WTC11 (cell line): ENCODE data around the gene PLXND1.

Source experiments
- JUN ChIP-seq: sonication (generic); formaldehyde crosslinking; IDR thresholded peaks from 2 replicates; pipeline ENCODE4 v1.8.0; 2023; ENCODE audit warnings: mild to moderate bottlenecking, missing genetic modification reagents
- TP53 ChIP-seq: sonication (generic); formaldehyde crosslinking; IDR thresholded peaks from 2 replicates; pipeline ENCODE4 v1.8.1; 2023; ENCODE audit warnings: mild to moderate bottlenecking, missing genetic modification reagents
- TF ChIP-seq, protein P1 (sequence below): fragments of 200-600 bp; IDR thresholded peaks from 2 replicates; pipeline ENCODE4 v1.8.0; 2022; ENCODE audit warnings: antibody characterized with exemption
- TF ChIP-seq, protein P2 (sequence below): sonication (generic); formaldehyde crosslinking; conservative IDR thresholded peaks from 2 replicates; pipeline ENCODE4 v1.8.1; 2023; ENCODE audit warnings: mild to moderate bottlenecking, low read depth, missing genetic modification reagents, moderate library complexity
- TF ChIP-seq, protein P3 (sequence below): sonication (generic); formaldehyde crosslinking; IDR thresholded peaks from 2 replicates; pipeline ENCODE4 v1.8.1; 2023; ENCODE audit warnings: mild to moderate bottlenecking, missing genetic modification reagents, moderate library complexity

DNA sequence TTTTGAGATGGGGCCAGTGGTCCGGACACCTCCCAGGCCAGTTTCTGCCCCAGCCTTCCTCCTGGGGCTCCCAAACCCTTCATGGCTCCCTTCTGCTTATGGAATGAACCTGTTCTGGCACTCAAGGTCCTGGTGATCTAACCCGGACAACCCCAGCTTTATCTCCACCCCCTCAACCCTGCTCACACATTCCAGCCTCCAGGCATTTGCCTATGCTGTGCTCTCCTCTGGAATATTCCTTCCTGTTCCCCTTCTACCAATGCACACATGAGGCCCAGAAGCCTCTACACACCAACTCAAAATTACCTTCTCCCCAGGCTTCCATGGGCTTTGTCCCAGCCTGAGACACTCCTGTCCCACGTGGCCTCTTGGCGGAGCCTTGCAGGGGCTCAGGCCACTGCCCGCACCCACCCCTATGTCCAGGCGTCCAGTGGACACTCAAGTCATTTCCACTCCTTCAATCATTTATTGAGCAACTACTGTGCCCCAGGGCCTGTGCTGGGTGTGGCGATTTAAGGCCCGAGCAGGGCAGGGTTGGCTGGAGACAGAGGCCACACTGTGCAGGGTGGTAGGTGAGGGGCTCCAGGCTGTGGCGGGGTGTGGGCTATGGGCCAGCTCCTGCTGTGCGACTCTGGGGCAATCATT lies 18.8 kb downstream of the PLXND1 start:
- TF ChIP-seq JUN (CRISPR knock-in tag) (no peak), TP53 (CRISPR knock-in tag) (no peak)
- TF ChIP-seq, protein P1, sequence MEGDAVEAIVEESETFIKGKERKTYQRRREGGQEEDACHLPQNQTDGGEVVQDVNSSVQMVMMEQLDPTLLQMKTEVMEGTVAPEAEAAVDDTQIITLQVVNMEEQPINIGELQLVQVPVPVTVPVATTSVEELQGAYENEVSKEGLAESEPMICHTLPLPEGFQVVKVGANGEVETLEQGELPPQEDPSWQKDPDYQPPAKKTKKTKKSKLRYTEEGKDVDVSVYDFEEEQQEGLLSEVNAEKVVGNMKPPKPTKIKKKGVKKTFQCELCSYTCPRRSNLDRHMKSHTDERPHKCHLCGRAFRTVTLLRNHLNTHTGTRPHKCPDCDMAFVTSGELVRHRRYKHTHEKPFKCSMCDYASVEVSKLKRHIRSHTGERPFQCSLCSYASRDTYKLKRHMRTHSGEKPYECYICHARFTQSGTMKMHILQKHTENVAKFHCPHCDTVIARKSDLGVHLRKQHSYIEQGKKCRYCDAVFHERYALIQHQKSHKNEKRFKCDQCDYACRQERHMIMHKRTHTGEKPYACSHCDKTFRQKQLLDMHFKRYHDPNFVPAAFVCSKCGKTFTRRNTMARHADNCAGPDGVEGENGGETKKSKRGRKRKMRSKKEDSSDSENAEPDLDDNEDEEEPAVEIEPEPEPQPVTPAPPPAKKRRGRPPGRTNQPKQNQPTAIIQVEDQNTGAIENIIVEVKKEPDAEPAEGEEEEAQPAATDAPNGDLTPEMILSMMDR = no peak
- TF ChIP-seq, protein P2, sequence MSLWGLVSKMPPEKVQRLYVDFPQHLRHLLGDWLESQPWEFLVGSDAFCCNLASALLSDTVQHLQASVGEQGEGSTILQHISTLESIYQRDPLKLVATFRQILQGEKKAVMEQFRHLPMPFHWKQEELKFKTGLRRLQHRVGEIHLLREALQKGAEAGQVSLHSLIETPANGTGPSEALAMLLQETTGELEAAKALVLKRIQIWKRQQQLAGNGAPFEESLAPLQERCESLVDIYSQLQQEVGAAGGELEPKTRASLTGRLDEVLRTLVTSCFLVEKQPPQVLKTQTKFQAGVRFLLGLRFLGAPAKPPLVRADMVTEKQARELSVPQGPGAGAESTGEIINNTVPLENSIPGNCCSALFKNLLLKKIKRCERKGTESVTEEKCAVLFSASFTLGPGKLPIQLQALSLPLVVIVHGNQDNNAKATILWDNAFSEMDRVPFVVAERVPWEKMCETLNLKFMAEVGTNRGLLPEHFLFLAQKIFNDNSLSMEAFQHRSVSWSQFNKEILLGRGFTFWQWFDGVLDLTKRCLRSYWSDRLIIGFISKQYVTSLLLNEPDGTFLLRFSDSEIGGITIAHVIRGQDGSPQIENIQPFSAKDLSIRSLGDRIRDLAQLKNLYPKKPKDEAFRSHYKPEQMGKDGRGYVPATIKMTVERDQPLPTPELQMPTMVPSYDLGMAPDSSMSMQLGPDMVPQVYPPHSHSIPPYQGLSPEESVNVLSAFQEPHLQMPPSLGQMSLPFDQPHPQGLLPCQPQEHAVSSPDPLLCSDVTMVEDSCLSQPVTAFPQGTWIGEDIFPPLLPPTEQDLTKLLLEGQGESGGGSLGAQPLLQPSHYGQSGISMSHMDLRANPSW (CRISPR knock-in tag) = no peak
- TF ChIP-seq, protein P3, sequence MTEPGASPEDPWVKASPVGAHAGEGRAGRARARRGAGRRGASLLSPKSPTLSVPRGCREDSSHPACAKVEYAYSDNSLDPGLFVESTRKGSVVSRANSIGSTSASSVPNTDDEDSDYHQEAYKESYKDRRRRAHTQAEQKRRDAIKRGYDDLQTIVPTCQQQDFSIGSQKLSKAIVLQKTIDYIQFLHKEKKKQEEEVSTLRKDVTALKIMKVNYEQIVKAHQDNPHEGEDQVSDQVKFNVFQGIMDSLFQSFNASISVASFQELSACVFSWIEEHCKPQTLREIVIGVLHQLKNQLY (CRISPR knock-in tag) = no peak
